ENCODE data around the gene TBXT.

- TF ChIP-seq, protein P1, sequence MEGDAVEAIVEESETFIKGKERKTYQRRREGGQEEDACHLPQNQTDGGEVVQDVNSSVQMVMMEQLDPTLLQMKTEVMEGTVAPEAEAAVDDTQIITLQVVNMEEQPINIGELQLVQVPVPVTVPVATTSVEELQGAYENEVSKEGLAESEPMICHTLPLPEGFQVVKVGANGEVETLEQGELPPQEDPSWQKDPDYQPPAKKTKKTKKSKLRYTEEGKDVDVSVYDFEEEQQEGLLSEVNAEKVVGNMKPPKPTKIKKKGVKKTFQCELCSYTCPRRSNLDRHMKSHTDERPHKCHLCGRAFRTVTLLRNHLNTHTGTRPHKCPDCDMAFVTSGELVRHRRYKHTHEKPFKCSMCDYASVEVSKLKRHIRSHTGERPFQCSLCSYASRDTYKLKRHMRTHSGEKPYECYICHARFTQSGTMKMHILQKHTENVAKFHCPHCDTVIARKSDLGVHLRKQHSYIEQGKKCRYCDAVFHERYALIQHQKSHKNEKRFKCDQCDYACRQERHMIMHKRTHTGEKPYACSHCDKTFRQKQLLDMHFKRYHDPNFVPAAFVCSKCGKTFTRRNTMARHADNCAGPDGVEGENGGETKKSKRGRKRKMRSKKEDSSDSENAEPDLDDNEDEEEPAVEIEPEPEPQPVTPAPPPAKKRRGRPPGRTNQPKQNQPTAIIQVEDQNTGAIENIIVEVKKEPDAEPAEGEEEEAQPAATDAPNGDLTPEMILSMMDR (IDR thresholded peaks at IDR 0.05) = no peak
- no peak for TF ChIP-seq POLR2A (IDR thresholded peaks at IDR 0.05)
- TF ChIP-seq EP300 (IDR thresholded peaks at IDR 0.05) = no peak
These were observed 4.9 kb downstream of the TBXT start for GRCh38 chr6:166162599-166163342.
